Esophagus mucosa (tissue), 1 donor: ENCODE measurements around the gene PRDM11. TPM values are rescaled to one million over a fixed set of nuclear protein-coding genes. Genes with fewer than 3 reads are reported as not detected.
A peak's percentile ranks its signal among the peaks of the same experiment; 100 is the strongest.

Experiments used
- ATAC-seq: fragments of 200-7000 bp; cut with Tn5 transposase; one replicate; pipeline ENCODE4 v1.9.1; 2020
- total RNA-seq: library from RNA; stranded (reverse); gene quantifications from one replicate; pipeline ENCODE4 v1.2.4, GENCODE V29; 2023
- donor health status: DM: yes; HTN: yes; CAD: no.

Gene PRDM11
- total RNA-seq, 1 donor from 2014 or later: 5.7 TPM

DNA sequence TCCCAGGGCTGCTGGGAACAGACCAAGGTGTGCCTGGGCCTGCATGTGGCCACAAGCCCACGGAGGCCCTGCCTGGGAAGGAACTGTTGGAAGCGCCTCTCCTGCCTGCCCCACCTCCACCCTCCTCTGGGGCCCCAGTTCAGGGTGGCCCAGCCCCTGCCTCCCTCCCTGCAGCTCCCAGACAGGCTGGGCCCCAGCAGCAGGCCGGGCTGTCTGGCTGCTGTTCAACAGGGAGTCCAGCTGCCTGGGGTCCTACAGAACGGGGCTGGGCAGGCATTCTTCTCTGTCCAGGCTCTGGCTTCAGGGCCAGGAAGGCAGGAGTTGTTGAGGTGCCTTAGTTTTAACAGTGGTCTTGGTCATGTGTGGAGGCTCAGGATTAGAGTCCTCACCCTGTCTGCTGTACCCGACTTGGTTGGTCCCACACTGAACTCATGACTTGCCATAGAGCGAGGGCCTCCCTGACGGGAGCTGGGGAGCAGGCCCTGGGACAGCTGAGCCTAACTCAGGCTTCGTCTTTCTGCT lies 11.8 kb downstream of the PRDM11 start:
- peak; percentile 94 for ATAC-seq

DNA sequence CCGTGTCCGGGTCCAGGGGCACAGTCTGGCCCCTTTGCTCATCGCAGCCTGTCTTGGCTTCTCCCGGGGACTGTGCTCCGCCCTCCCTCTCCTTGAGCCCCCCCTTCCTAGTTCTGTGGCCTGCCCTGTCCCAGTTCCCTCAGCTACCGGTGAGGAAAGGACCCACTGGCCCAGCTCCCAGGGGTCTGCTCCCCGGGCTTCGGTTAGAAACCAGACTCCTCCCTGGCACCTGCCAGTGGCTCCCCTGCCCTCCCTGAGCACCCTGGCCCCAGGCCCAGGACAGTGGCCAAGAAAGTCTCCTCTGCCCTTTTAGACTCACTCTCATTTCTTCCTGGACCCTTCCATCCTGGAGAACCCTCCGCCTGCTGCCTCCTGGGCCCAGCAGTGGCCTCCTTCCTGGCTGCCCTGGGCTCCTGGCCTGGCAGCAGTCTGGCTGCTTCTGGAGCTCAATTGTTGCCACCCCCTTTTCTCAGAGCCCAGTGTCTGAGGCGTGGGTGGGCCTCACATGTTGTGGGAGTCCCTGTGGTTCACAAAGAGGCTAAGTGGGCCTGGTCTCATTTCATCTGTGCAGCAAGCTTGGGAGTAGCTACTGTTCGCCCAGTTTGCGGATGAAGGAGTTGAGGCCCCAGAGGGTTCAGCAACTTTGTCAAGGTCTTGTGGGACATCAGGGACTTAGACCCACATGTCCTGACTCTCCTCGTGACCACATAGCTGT lies 12.6 kb downstream of the PRDM11 start:
- ATAC-seq: no peak

DNA sequence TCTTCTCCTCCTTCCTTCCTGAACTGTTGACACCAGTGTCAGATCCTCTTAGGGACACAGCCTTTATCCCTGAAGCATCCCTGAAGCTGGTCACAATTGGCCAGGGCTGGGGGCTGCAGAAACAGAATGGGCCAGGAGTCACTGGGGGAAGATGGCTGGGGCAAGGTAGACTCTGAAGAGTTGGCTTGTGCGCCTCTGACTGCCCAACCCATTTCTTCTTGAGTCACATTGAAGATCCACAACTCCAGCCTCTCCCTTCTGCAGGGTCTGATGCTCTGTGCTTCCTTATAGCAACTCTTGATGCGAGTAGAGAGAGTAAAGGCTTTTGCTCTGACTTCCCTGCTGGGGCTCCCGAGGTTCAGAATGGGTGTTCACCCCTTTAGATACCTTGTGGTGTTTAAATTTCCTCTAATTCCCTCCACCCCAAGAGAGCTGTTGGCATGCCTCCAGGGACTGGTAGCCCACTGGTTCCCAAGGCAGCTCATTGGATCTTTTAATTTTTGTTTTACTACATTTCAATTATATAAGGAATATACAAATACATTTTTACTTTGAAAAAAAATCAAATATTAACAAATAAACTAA lies 13.4 kb downstream of the PRDM11 start:
- peak; percentile 9 for ATAC-seq

DNA sequence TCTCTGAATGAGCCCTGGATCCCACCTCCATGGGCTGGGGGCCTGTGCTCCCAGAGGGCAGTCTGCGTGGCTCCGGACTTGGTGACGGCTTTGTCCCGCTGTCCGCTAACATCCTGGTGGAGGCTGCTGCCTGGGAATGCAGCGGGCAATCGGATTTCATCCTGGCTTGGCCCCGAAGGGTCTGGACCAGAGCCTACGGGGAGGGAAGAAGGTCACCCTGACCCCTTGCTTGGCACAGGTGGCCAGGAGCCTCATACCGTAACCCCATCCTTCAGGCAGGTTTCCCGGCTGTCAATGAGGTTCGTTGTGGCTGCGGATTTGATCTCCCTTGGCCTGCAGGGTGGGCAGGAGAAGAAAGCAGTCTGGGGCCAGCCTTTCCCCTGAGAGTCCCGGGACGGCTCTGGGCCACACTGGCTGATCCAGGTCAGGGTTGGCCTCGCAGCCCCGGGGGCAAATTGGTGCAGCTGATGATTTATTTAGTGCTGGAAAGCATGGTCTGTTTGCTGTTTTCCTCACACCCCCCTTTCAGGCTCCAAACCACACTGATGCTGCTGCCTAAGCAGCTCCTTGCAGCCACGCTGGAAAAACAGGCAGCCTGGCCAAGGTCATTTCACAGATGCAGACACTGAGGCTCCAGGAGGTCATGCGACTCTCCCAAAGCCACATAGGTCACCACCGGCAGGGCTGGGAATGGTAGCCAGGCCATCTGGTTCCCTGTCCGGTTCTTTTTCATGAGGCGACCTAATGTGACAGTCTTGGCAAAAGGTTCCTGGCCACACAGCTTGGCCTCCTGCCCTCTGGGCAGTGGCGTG lies 15.0 kb downstream of the PRDM11 start:
- no peak for ATAC-seq

DNA sequence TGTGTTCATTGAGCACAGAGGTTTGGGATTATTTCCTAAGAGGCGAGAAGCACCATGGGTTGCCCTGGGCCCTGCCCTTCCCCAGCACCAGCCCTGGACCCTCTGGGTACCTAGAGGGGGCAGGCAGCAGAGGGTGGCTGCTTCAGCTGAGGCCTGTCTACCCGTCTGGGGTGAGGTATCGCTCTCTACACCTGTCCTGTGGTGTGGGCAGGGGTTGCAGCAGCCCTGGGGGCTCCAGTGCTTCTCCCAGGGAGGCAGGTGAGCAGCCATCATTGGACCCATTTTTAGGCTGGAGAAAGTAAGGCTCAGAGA lies 15.6 kb downstream of the PRDM11 start:
- no peak for ATAC-seq

DNA sequence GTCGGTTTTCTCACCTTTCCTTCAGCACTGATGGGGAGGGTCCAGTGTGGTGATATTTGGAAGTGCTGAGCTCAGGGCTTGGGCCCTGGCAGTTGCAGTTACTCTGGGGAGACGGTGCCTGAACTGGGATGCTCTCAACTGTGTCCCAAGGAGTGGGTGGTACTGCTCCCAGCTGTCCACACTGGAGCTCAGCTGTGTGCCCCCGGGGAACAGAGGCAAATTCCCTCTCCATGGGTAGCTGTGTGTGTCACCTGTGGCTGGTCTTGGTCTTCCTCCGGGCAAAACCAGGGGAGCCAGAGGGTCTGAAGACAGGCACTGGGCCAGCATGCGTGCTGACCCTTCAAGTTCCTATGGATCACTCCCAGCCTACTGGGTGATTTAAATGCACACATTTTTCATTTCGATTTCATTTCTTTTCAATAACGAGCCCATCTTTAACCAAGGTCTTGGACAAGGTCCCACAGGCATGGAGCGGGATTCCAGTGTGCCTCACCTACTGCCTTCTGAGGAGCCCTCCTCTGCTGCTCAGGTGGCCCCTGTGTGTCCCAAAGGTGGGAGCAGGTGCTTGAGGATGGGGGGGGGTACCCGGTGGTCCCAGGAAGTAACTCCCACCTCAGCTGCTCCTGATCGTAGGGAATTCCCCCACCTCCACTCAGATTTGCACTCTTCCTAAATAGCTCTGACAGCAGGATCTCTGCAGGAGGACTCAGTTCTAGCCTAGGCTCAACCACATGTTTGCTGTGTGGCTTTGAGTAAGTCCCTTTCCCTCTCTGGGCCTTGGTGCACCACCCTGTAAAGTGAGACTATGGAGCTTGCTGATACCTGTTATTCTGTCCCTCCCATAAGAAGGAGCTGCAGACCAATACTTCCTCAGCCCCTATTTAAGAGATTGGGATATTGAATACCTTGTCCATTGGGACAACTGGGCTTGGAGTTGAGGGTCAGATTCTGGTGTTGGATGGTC lies 16.8 kb downstream of the PRDM11 start:
- ATAC-seq: no peak

DNA sequence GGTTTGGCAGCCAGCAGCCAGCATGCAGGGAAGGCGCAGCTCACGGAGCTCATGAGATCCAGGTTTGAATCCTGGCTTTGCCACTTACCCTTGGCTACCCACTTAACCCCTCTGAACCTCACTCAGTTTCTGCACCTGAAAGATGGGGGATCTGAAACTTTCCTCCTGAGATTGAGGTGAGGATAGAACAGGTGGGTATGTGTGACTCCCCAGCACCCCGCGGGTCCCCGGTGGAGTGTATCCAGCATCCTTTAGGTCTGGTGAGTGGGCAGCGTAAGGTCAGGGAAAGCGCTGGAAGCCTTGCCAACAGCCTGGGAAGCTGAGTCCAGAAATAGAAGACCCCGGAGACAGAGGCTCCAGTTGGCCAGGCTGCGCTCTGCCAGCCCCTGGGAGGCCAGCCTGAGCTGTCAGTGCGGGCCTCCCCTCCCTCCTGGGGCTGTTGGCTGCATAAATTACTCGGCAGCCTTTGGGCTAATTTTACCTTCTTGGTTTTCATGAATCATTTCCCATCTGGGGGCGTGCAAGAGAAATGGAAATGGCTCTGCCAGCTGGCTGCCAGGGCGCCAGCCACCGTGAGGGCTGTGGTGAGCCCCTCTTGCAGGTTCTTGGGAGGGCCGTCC lies 17.6 kb downstream of the PRDM11 start:
- no peak for ATAC-seq

DNA sequence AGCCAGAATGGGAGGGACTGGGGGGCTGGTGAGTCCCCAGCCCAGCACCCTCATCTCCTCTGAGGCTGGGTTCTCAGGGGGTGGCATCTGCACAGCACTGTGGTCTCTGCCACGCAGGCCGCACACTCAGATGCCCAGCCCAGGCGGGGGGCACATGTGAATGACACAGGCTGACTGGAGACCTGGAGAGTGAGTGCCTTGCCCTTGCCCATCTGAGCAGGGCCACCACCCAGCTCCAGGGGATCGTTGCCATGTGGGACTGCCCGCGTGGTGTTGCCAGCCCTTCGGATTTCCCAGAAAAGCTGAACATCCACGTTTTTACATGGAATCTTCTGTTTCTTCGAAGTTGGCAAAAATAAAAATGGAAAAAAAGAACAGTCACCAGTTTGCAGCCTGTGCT lies 18.9 kb downstream of the PRDM11 start:
- no peak for ATAC-seq

DNA sequence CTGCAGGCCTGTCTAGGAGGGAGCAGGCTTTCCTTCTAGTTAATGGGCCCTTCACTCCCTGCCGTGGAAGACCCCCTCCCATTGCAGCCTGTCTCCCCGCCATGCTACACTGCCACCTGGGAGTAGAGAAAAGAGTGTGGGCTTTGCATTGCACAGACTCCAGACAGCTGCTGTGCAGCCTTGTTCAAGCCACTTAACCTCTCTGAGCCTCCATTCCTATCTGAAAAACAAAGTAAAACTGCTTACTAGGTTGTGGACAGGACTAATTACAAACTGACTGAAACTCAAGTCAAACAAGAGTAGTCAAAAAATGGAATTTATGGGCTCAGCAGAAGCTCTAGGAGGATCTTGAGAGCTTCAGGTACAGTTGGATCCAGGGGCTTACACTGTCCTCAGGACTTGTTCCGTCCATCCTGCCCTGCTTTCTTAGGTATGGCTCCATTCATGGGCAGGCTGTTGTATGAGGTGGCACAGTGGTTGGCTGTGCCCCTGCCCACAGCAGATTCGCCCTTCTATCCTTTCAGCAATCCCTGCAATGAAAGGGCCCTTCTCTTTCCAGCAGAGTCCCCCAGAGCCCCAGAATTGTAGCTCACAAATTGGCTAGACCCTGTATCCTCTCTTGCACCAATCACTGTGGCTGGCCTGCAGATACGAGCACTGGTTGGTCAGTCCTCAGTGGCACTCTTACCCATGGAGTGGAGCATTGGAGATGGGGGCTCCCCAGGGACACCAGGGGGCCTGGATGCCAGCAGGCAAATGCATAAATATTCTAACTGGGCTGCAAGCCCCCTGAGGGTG lies 19.6 kb downstream of the PRDM11 start:
- no peak for ATAC-seq

DNA sequence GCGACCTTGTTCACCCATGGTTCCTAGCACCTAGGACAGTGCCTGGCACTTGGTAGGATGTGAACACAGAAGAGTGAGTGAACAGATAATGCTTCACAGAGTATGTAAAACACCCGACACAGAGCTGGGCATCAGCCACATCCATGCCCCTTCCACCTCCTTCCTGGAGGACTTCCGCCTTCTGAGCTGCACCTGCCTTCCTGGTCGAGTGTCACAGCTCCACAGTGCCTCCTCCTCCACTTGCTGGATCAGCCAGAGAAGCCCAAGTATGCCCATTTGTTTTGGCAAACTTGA lies 20.1 kb downstream of the PRDM11 start:
- no peak for ATAC-seq

DNA sequence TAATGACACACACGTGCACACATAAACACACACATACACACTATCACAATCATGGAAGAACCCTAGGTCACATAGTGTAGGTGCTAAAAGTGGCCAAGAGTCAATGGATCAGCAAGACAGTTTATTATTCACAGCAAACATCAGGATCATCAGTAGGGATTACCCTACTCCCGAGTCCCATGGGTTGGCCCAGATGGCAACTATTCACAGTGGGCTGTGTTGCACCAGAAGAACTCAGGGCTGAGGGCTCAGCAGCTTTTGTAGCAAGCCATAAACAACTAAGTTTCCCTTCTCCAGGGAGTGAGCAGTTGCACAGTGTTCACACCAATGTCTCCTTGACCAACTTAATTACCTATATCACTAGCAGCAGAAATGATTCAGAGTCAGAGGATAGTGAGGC lies 20.8 kb downstream of the PRDM11 start:
- ATAC-seq: no peak

DNA sequence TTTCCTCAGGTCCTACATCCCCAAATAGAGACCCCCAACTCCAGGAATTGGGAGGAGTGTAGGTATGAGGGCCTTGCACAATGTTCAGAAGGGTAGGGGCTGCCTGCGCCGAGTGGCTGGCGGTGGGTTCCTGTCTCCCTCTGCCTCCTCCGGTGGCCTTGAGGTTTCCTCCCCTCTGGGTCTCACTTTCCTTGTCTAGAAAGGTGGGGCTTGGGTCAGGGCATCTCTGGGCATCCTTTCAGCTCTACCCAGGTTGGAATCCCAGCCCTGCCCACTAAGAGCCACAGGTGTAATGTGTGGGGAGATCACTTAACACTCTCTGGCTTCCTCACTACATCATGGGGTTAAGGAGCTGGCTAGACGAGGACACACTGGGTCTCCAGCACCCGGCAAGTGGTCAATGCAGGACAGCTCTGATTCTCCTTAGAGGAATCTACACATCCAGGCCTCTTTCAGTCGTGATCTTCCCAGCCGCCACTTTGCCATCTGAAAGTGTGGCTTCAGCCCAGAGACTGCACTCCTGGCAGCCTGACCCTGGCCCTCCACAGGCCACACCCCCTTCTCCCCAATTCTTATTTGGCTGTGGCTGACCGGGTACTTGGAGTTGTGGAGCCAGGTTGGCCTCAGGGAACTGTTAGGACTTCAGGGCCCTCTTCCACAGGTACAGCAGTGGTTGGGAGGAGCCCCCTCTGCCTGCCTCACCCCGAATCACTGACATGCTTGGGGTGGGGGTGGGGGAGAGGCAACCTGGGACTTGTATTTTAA lies 22.1 kb downstream of the PRDM11 start:
- ATAC-seq: no peak

DNA sequence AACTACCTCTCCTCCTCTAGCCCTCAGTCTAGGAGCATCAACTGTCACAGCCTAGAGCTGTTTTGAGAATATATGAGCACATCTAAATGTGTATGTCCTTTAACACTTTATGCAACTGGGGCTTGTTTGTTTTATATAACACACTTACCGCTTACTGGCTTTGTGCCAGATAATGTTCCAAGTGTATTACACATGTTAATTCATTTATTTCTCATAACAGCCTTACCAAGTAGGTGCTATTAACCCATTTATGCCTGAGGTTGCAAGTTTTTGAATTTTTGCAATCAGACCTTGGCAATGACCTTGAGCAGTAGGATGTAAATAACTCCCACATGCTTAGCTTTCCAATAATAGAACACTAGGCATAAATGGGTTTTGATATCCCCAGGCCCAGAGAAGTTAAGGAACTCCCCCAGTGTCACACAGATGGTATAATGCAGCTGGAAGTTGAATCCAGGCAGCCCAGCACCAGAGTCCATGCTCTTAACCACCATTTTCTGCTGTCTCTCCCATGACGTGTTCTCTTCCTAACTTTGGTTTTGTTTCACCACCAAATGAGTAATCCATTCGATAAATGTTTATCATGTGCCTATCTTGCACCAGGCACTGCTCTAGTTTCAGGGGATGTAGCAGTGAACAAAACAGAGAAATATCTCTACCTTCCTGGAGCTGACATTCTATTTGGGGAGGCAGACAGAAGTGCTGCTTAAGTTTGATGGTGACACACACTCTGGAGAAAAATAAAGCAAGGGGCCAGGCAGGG lies 23.1 kb downstream of the PRDM11 start:
- no peak for ATAC-seq

DNA sequence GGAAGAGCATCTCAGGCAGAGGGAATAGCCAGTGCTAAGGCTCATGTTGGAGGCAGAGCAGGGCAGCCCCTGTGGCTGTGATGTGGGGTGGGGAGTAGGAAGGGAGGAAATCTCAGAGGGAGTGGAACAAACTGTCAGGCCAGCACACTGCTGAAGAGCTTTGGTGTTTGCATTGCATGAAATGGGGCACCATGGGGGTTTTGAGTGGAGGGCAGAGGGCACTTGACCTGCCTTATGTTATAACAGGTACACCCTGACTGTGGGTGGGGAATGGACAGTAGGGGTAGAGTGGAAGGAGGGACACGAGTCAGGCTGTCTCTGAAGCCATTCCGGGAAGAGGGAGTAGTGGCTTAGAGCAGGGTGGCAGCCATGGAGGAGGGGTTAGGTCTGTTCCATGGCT lies 24.0 kb downstream of the PRDM11 start:
- no peak for ATAC-seq

DNA sequence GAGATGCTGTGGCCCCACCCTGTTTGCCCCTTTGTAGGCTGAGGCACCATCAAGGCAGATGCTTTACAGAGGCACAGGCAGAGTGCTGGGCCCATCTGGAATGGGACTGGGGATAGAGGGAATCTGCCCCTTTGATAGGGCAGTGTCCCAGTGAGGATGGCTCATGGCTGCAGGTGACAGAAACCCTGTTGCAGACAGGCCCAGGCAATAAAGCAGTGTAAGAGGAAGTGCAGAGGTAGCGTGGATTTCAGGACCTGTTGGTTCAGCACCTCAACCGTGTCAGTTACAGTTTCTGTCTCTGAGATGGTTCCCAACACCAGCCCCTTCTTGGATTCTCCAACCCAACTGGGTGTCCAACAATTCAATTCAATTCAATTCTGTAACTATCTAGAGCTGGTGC lies 25.1 kb downstream of the PRDM11 start:
- ATAC-seq: peak; percentile 66

DNA sequence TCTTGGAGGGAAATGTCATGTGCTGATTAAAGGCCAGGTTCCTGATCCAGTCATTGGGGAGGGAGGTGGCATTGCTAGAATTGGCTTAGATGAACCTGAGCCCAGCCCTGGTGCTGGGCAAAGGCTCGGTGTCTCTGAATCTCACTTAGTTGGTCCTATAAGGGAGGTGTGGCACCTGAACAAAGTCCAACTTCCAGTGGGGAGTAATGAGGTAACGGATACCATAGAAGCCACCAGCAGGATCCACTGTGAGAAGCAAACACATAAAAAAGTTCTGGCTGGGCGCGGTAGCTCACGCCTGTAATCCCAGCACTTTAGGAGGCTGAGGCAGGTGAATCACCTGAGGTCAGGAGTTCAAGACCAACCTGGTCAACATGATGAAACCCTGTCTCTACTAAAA lies 26.6 kb downstream of the PRDM11 start:
- peak; percentile 74 for ATAC-seq

DNA sequence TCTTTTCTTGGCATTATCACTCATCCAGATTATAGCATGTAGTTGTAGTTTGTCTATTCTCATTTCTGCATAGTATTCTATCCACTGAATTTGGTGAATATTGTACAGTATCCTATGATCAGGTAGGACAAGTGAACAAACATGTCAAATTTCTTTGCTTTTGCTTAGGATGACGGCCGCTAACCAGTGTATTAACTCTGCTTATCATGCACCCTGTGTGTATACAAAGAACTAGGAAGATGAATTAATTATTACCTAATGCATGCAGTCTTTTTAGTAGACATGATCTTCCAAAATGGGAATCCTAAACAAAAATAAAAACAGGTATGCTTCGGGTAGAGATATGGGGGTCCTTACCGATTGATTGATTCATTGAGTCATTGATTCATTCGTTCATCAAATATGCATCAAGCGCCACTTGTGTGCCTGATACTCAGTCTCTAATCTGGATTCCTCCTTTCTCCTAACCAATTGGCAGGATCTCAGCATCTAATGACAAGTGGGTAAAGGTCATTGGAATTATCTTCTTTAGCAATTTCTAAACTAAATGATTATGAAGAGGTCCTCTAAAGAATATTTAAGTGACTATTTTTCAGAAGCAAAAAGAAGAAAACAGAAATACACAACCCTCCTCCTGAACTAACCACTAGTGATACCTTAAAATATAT lies 27.9 kb downstream of the PRDM11 start:
- ATAC-seq: no peak

DNA sequence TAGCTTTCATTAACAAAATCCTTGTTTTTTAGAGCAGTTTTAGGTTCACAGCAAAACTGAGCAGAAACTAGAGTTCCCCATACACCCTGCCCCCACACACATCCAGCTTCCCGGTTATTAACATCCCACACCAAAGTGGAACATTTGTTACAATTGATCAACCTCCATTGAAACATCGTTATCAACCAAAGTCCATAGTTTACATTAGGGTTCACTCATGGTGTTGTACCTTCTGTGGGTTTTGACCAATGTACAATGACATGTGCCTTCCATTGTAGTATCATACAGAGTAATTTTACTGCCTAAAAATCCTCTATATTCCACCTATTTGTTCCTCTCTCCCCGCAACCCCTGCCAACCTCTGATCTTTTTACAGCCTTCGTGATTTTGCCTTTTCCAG lies 28.5 kb downstream of the PRDM11 start:
- ATAC-seq: no peak

DNA sequence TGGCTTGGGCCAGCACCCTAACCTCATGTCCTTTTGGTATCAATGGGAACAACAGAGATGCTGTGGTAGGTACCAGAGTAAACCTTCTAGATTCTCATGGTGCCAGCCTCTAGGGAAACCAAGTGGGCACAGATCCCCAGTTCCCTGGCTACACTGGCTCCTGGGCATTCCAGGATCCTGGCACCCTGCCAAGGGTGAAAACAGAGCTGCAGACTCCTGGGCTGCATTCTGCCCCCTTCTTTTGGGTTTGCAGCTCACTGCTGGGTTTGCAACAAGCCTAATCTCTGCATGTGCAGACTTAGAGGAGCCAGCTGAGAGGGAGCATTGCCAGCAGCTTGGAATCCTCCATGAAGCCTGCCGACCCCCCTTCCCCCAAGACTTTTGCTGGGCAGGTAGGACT lies 30.6 kb downstream of the PRDM11 start:
- ATAC-seq: no peak
